Kidney epithelial cell (primary cell): ENCODE measurements around the gene NEB. TPM values are rescaled to one million over a fixed set of nuclear protein-coding genes. Genes with fewer than 3 reads are reported as not detected.

ENCODE experiments used
- DNase-seq: peaks from one replicate; pipeline ENCODE4 v3.0.0-alpha.2; 2010; ENCODE audit warnings: low read depth
- H3K27me3 ChIP-seq: 2 replicates; pipeline ENCODE4 v1.6.0; 2011; ENCODE audit warnings: low read length; ENCODE audit not compliant: control insufficient read depth, insufficient read depth
- H3K36me3 ChIP-seq: 2 replicates; pipeline ENCODE4 v1.5.1; 2011; ENCODE audit warnings: low read length; ENCODE audit not compliant: control insufficient read depth, insufficient read depth
- H3K4me3 ChIP-seq: 2 replicates; pipeline ENCODE4 v1.5.1; 2011; ENCODE audit warnings: low read depth, mild to moderate bottlenecking, control low read depth, low read length
- total RNA-seq: library from RNA; depleted of rRNA; stranded (reverse); fragments of >200 nt; gene quantifications from 2 replicates; pipeline ENCODE4 v1.2.3, GENCODE V29; 2015
- TF ChIP-seq, protein P1 (sequence below): IDR thresholded peaks from 2 replicates; pipeline ENCODE4 v1.5.1; 2011; ENCODE audit warnings: mild to moderate bottlenecking, moderate library complexity, low read length, control low read depth, inconsistent platforms; ENCODE audit not compliant: insufficient read depth, poor library complexity, severe bottlenecking

NEB gene
- total RNA-seq, 1 donor from 2014 or later = 0.38 TPM

DNA sequence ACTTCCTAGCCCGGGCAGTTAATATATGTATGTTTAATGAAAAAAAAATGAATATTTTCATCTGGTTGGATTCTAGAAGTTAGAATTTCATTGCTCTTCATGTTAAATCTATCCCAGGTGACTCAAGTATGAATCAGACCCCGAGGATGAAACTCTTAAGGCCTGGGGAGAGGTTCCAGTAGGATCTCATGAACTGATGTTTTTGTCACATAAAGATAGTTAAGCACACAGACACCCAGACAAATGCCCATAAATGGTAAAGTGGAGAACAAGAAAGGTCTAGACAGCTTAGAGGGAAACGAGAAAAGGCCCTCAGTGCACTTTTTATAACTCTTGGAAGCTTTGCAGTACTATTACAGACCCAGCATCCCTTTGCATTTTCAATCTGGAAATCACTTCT is 210.4 kb downstream of the NEB start:
- no peak for DNase-seq
- H3K4me3 ChIP-seq = no peak overlapping the region
- no peaks in the 10 kb centered on the region for H3K36me3 ChIP-seq
- TF ChIP-seq, protein P1, sequence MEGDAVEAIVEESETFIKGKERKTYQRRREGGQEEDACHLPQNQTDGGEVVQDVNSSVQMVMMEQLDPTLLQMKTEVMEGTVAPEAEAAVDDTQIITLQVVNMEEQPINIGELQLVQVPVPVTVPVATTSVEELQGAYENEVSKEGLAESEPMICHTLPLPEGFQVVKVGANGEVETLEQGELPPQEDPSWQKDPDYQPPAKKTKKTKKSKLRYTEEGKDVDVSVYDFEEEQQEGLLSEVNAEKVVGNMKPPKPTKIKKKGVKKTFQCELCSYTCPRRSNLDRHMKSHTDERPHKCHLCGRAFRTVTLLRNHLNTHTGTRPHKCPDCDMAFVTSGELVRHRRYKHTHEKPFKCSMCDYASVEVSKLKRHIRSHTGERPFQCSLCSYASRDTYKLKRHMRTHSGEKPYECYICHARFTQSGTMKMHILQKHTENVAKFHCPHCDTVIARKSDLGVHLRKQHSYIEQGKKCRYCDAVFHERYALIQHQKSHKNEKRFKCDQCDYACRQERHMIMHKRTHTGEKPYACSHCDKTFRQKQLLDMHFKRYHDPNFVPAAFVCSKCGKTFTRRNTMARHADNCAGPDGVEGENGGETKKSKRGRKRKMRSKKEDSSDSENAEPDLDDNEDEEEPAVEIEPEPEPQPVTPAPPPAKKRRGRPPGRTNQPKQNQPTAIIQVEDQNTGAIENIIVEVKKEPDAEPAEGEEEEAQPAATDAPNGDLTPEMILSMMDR = no peak
- H3K27me3 ChIP-seq = no peaks in the 10 kb centered on the region

DNA sequence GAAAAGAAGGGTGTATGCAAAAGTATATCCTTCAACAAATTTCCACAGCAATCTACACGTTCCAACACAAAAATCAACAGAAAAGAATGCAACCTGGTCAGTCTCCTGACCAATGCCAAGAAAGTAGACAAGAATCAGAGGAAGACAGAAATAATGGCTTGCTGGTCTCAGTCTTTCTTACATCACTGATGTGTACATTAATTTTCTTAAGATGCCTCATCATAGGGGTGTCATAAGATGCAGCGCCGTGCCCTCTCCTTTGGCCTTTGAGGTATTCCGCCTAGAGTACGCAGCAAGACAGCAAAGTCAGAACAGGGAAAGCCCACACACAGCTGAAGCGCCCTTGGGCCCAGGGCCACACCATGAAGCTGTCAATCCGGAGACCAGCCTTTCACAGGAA is 211.7 kb downstream of the NEB start:
- TF ChIP-seq, protein P1 = no peak
- no peak overlapping the region for H3K4me3 ChIP-seq
- no peak for DNase-seq

DNA sequence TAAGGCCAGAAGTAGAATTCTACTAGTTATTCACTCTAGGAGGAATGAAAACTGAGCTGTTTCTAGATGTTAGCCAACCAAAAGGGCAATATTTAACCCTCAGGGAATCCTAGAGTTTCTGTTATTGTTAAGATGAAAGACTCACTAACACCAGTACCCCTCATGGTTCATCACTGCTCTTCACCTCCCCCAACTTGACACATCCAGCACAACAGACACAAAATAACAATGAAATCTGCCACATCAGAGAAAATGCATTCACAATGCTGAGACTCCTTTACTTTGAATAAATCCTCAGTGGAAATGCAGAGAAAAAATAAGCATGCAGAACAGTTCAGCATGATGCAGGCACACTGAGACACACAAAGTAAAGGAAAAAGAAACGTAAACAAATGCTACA is 213.3 kb downstream of the NEB start:
- TF ChIP-seq, protein P1 = no peak
- no peak overlapping the region for H3K4me3 ChIP-seq
- H3K27me3 ChIP-seq = no peaks in the 10 kb centered on the region
- no peaks in the 10 kb centered on the region for H3K36me3 ChIP-seq
- no peak for DNase-seq

More for the DNA sequence above, 211.7 kb downstream of the NEB start:
- H3K36me3 ChIP-seq = no peaks in the 10 kb centered on the region
- no peaks in the 10 kb centered on the region for H3K27me3 ChIP-seq

DNA sequence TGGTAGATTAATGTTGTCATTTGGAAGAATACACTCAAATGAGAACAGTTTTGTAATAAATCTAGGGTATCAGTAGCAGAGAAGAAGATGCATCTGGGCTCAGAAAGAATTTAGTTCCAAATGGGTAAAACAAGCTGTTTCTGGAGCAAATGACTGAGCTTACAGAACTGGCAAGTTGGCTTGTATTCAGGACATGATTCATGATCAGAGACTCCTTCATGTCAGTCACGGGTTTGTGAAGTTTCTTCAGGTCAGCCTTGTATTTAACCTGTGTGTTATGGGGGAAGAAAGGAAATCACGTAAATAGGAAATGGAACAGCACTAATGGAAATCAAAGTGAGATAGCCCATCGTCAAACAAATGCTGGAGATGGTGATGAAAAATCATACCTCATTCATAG is 215.5 kb downstream of the NEB start:
- H3K4me3 ChIP-seq = no peak overlapping the region
- TF ChIP-seq, protein P1 = no peak
- no peaks in the 10 kb centered on the region for H3K36me3 ChIP-seq
- no peaks in the 10 kb centered on the region for H3K27me3 ChIP-seq
- DNase-seq = no peak

DNA sequence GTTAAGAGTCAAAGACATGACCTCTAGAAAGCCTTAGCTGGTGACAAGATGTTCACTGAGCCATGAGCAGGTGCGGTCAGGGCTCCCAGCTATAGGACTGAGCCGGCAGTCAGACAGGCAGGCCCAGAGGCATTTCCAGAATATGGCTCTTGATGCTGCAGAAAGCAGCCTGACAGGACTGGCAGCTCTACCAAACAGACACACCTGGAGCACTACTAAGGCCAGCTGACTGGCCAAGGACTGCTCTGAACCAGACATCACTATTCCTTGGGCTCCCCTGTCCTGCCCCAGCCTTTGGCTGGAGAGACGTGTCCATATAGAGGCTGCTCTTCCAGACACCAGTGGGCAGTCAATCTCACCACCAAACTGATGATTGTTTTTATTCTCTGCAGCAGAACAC is 225.8 kb downstream of the NEB start:
- no peak overlapping the region for H3K4me3 ChIP-seq
- H3K36me3 ChIP-seq = no peaks in the 10 kb centered on the region
- DNase-seq = no peak
- TF ChIP-seq, protein P1 = no peak
- no peaks in the 10 kb centered on the region for H3K27me3 ChIP-seq

DNA sequence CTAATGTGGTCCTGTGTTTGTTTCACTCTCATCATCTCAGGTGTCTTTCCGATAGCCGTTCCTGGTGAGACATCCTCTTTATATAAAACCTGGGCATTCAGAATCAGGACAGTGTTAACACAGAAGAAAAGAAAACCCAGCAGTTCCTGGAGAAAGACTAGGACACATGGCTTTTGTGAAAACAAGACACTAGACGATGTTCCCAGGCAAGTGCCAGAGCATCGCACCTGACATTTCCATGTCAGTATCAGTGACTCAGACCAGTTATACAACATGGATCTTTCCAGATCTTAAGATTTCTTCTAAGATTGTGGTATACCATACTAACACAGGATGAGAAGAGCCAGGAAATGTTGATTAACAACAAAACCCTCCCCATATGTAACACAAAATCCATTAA is 228.1 kb downstream of the NEB start:
- TF ChIP-seq, protein P1 = no peak
- no peak for DNase-seq
- Histone ChIP-seq H3K36me3 (no peaks in the 10 kb centered on the region), H3K4me3 (no peak overlapping the region), H3K27me3 (no peaks in the 10 kb centered on the region)
